Measurements from ENCODE around the gene SCFD2. TPM values are rescaled to one million over a fixed set of nuclear protein-coding genes. Genes with fewer than 3 reads are reported as not detected.

SCFD2 gene
- total and polyA plus RNA-seq, 10 of the 15 experiments (the other 5 are each of a cell fraction or from before 2014, with no cell fraction given) = 4.8 to 37.6 (median 24.9) TPM

GRCh38 chr4:53022513-53023100 is 343.3 kb downstream of the SCFD2 start:
- BruUV-seq (replicated peaks) = no TSS peak
- Histone ChIP-seq H3K4me3 (no peak overlapping the region), H3K27ac (ENCODE audit: control insufficient read depth, insufficient read depth) (no peak overlapping the region), H4K20me1 (ENCODE audit: control insufficient read depth, insufficient read depth) (no peaks in the 10 kb centered on the region), H3K9me3 (replicated peaks; ENCODE audit: control insufficient read depth, insufficient read depth, low read length) (no peaks in the 10 kb centered on the region), H3K4me2 (ENCODE audit: control insufficient read depth, insufficient read depth) (no peak overlapping the region), H2AFZ (ENCODE audit: control insufficient read depth, low read depth, low read length) (no peak overlapping the region), H3K36me3 (ENCODE audit: control insufficient read depth in 2 of 2, insufficient read depth in 2 of 2, low read length in 1 of 2) (no peaks in the 10 kb centered on the region), H3K79me2 (ENCODE audit: control insufficient read depth, insufficient read depth, low read length) (no peaks in the 10 kb centered on the region), H3K27me3 (replicated peaks in 1 of 2; ENCODE audit: control insufficient read depth in 2 of 2, insufficient read depth in 2 of 2, low read length in 1 of 2) (no peaks in the 10 kb centered on the region), H3K9ac (ENCODE audit: control insufficient read depth, insufficient read depth, low read length) (no peak overlapping the region), H3K4me1 (ENCODE audit: control insufficient read depth, insufficient read depth, low read length) (peaks cover 4% of the 10 kb centered on the region)
- 100% methylated on average over 2 of the region's 2 CpGs for WGBS (ENCODE audit: insufficient coverage, insufficient replicate concordance, low lambda C conversion rate, missing lambda C conversion rate)
- ChIA-PET SMC1A (ENCODE audit: uncharacterized antibody, unreplicated experiment) (no interaction called here), RAD21 (ENCODE audit: unreplicated experiment) (no interaction called here), CTCF (interaction anchor here (1.9 kb wide), 1 partner anchor 9 kb away, joined by 8 read pairs; no protein-coding TSS in a partner anchor), POLR2A (no interaction called here)
- no peak for ATAC-seq
- DNase-seq (ENCODE audit: low read depth, low spot score) = no peak
- FAIRE-seq = no peak
- in situ Hi-C loops (cut with MboI) = no loop called here
- intact Hi-C loops (cut with micrococcal nuclease; ENCODE audit: unreplicated experiment) = no loop called here
- TF ChIP-seq ZNF24 (IDR thresholded peaks at IDR 0.05) (no peak), CEBPB (IDR thresholded peaks at IDR 0.05; ENCODE audit: borderline replicate concordance in 1 of 2, low read depth in 2 of 2, low read length in 2 of 2) (no peak), MXI1 (IDR thresholded peaks at IDR 0.05; ENCODE audit: low read depth, low read length) (no peak), EED (IDR thresholded peaks at IDR 0.05; ENCODE audit: low read depth) (no peak), TCF7 (IDR thresholded peaks at IDR 0.05; ENCODE audit: borderline replicate concordance) (no peak), NFIC (IDR thresholded peaks at IDR 0.05; ENCODE audit: low read depth, low read length) (no peak), RB1 (IDR thresholded peaks at IDR 0.05; ENCODE audit: borderline replicate concordance) (no peak), POLR2AphosphoS5 (IDR thresholded peaks at IDR 0.05; ENCODE audit: low read length) (no peak), SMARCA5 (IDR thresholded peaks at IDR 0.05) (no peak), ATF3 (IDR thresholded peaks at IDR 0.05; ENCODE audit: borderline replicate concordance, extremely low read depth, low read depth, low read length) (no peak), E2F8 (IDR thresholded peaks at IDR 0.05; ENCODE audit: low read depth, partially characterized antibody) (no peak), KLF5 (IDR thresholded peaks at IDR 0.05; ENCODE audit: partially characterized antibody) (no peak), SIN3A (IDR thresholded peaks at IDR 0.05; ENCODE audit: low read depth, low read length) (no peak), HDAC6 (IDR thresholded peaks at IDR 0.05; ENCODE audit: unreplicated experiment) (no peak), JUND (IDR thresholded peaks at IDR 0.05; ENCODE audit: low read depth, low read length) (no peak), MEF2A (IDR thresholded peaks at IDR 0.05; ENCODE audit: insufficient read depth, low read depth, low read length) (no peak), ZNF384 (IDR thresholded peaks at IDR 0.05; ENCODE audit: borderline replicate concordance, low read depth, low read length) (no peak)
